IPS-20b (cell line): Measurements from ENCODE around the gene ZNF300.
"Not testable (repeated sequence)": the region's sequence is repeated elsewhere in the genome, so short reads cannot be mapped to it uniquely, and the experiment has no call there.

ENCODE experiments used
- H3K27ac ChIP-seq: one replicate; pipeline ENCODE4 v1.5.1; 2013; ENCODE audit warnings: low read length
- H3K27me3 ChIP-seq: 2 replicates; pipeline ENCODE4 v1.6.1; 2013; ENCODE audit warnings: mild to moderate bottlenecking, low read length, inconsistent platforms; ENCODE audit not compliant: insufficient read depth
- H3K36me3 ChIP-seq: 2 replicates; pipeline ENCODE4 v1.6.1; 2013; ENCODE audit warnings: low read depth, mild to moderate bottlenecking, inconsistent platforms, low read length, moderate library complexity; ENCODE audit not compliant: insufficient read depth
- H3K4me1 ChIP-seq: 2 replicates; pipeline ENCODE4 v1.6.1; 2013; ENCODE audit warnings: mild to moderate bottlenecking, control low read depth, inconsistent platforms, low read length, moderate library complexity; ENCODE audit not compliant: insufficient read depth
- H3K4me3 ChIP-seq: 2 replicates; pipeline ENCODE4 v1.5.1; 2013; ENCODE audit warnings: mild to moderate bottlenecking, low read length, inconsistent platforms
- H3K9ac ChIP-seq: 2 replicates; pipeline ENCODE4 v1.6.1; 2013; ENCODE audit warnings: low read depth, mild to moderate bottlenecking, inconsistent platforms, low read length, moderate library complexity
- H3K9me3 ChIP-seq: 2 replicates; pipeline ENCODE4 v1.6.1; 2013; ENCODE audit warnings: mild to moderate bottlenecking, low read depth, low read length, inconsistent platforms; ENCODE audit not compliant: insufficient read depth

The ZNF300 gene

GRCh38 chr5:150879358-150879757 lies 25.4 kb downstream of the ZNF300 start:
- H3K36me3 ChIP-seq = no peaks in the 10 kb centered on the region
- no peaks in the 10 kb centered on the region for H3K4me1 ChIP-seq
- no peak overlapping the region for H3K27ac ChIP-seq
- H3K27me3 ChIP-seq = no peaks in the 10 kb centered on the region
- no peak overlapping the region for H3K9ac ChIP-seq
- H3K9me3 ChIP-seq = peaks cover 66% of the 10 kb centered on the region
- no peak overlapping the region for H3K4me3 ChIP-seq

DNA sequence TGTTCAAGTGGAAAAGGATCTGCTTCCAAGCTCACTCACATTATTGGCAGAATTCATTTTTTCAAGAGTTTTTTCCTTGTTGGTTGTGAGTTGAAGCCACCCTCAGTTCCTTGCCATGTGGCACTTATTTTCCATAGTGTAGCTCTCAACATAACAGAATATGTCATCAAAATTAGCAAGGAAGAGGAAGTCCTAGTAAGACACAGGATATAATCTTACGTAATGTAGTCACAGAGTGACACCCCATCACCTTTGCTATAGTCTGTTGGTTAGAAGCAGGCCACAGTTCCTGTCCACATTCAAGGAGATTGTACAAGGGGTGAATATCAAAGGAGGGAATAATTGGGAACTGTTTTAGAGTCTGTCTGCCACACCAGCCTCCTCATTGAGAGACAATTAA lies 42.7 kb downstream of the ZNF300 start:
- no peak overlapping the region for H3K4me3 ChIP-seq
- H3K36me3 ChIP-seq = no peaks in the 10 kb centered on the region
- no peak overlapping the region for H3K9ac ChIP-seq
- no peaks in the 10 kb centered on the region for H3K27me3 ChIP-seq
- H3K9me3 ChIP-seq = peaks cover 57% of the 10 kb centered on the region
- no peaks in the 10 kb centered on the region for H3K4me1 ChIP-seq
- H3K27ac ChIP-seq = no peak overlapping the region

GRCh38 chr5:150860246-150860821 lies 44.4 kb downstream of the ZNF300 start:
- H3K4me3 ChIP-seq = no peak overlapping the region
- H3K9ac ChIP-seq = no peak overlapping the region
- H3K9me3 ChIP-seq = peaks cover 45% of the 10 kb centered on the region
- no peaks in the 10 kb centered on the region for H3K36me3 ChIP-seq
- no peaks in the 10 kb centered on the region for H3K4me1 ChIP-seq
- H3K27me3 ChIP-seq = no peaks in the 10 kb centered on the region
- no peak overlapping the region for H3K27ac ChIP-seq

DNA sequence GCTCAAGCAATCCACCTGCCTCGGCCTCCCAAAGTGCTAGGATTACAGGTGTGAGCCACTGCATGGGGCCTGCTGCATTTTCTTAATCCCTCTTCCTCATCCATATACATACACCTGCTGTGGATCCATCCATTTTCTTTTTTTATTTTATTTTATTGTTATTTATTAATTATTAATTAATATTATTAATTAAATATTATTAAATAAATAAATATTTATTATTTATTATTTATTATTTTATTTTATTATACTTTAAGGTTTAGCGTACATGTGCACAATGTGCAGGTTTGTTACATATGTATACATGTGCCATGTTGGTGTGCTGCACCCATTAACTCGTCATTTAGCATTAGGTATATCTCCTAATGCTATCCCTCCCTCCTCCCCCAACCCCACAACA lies 48.1 kb downstream of the ZNF300 start:
- H3K9ac ChIP-seq, H3K4me3 ChIP-seq, H3K27me3 ChIP-seq, H3K27ac ChIP-seq, H3K4me1 ChIP-seq, H3K36me3 ChIP-seq: not testable (repeated sequence)
- H3K9me3 ChIP-seq = peaks cover 17% of the 10 kb centered on the region

DNA sequence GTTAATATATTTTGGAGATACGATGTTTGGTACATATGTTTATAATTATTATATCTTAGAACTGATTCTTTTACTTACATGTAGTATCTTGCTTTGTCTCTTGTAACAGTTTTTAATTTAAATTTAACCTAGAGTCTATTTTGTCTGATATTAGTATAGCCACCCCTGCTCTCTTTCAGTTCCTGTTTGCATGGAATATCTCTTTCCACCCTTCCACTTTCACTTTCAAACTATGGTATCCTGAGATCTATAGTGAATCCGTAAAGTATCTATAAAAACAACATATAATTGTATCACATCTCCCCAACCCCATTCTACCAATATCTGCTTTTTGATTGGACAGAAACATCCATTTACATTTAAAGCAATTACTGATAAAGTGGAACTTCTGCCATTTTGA lies 51.2 kb downstream of the ZNF300 start:
- Histone ChIP-seq H3K9me3 (no peaks in the 10 kb centered on the region), H3K4me3 (no peak overlapping the region), H3K27ac (no peak overlapping the region), H3K27me3 (no peaks in the 10 kb centered on the region; the same call in 1 of the 2 replicates), H3K4me1 (no peaks in the 10 kb centered on the region), H3K36me3 (no peaks in the 10 kb centered on the region), H3K9ac (no peak overlapping the region)

DNA sequence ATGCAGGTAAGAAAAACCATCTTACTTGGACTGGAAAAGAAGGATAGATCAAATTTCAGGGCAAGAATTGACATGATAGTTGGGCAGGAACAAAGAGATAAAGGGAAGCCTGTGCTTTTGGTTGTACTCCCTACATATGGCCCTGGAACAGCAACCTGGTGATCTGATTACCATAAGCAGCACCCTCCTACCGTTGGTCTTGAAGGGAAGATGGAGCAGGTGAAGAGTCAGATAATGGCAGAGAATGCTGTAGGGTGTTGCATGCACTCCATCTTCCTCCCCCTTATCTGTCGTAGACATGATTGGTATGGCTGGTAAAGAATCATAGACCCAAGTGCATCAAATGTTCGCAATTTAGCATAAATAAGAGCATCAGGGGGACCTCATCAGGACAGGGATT lies 53.7 kb downstream of the ZNF300 start:
- H3K27ac ChIP-seq = no peak overlapping the region
- no peak overlapping the region for H3K9ac ChIP-seq
- peaks cover 7% of the 10 kb centered on the region for H3K27me3 ChIP-seq
- no peak overlapping the region for H3K4me3 ChIP-seq
- no peaks in the 10 kb centered on the region for H3K36me3 ChIP-seq
- H3K4me1 ChIP-seq = peaks cover 2% of the 10 kb centered on the region; the same call in 1 of the 2 replicates
- no peaks in the 10 kb centered on the region for H3K9me3 ChIP-seq

- Histone ChIP-seq H3K9ac (no peak overlapping the region), H3K4me3 (no peak overlapping the region), H3K4me1 (peaks cover 2% of the 10 kb centered on the region; the same call in 1 of the 2 replicates), H3K9me3 (no peaks in the 10 kb centered on the region), H3K27ac (no peak overlapping the region), H3K27me3 (peaks cover 7% of the 10 kb centered on the region), H3K36me3 (no peaks in the 10 kb centered on the region)
Measured at GRCh38 chr5:150848271-150848670, 56.5 kb downstream of the ZNF300 start.

GRCh38 chr5:150847334-150847695 lies 57.5 kb downstream of the ZNF300 start:
- no peaks in the 10 kb centered on the region for H3K9me3 ChIP-seq
- peaks cover 2% of the 10 kb centered on the region; the same call in 1 of the 2 replicates for H3K4me1 ChIP-seq
- H3K27ac ChIP-seq = no peak overlapping the region
- H3K9ac ChIP-seq = no peak overlapping the region
- H3K27me3 ChIP-seq = peaks cover 7% of the 10 kb centered on the region
- H3K4me3 ChIP-seq = no peak overlapping the region
- H3K36me3 ChIP-seq = no peaks in the 10 kb centered on the region

DNA sequence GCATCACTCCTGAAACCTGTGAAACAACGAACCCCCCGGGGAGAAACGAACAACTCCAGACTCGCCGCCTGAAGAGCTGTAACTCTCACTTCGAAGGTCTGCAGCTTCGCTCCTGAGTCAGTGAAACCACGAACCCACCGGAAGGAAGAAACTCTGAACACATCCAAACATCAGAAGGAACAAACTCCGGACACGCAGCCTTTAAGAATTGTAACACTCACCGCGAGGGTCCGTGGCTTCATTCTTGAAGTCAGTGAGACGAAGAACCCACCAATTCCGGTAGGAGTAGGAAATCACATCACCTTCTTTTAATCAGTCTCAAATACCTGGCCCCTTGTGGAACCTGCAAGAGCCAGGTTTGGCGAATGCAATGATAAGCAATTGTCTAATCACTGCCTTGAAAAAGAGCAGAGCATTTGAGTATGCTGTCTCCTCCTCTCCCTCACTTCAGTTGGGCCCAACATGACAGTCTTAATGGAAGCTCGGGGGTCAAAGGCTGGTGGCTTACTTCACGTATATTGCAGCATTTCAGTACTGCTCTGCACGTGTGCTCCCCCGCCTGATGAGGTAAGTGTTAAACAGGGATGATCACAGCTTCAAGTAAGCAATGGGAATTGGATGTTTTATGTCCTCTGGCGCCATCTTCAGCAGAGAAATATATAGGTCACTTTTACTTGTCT lies 58.0 kb downstream of the ZNF300 start:
- Histone ChIP-seq H3K9me3 (no peaks in the 10 kb centered on the region), H3K36me3 (no peaks in the 10 kb centered on the region), H3K27ac (no peak overlapping the region), H3K27me3 (peaks cover 7% of the 10 kb centered on the region), H3K4me1 (peaks cover 2% of the 10 kb centered on the region; the same call in 1 of the 2 replicates), H3K4me3 (no peak overlapping the region), H3K9ac (no peak overlapping the region)

- H3K27ac ChIP-seq, H3K4me1 ChIP-seq, H3K36me3 ChIP-seq, H3K4me3 ChIP-seq, H3K27me3 ChIP-seq, H3K9ac ChIP-seq, H3K9me3 ChIP-seq: not testable (repeated sequence)
Measured at GRCh38 chr5:150846308-150846653, 58.5 kb downstream of the ZNF300 start, which contains the start of gene IRGM. IRGM (plus strand) TSS chr5:150846521; CDS start chr5:150848124, 1,603 bp downstream.

DNA sequence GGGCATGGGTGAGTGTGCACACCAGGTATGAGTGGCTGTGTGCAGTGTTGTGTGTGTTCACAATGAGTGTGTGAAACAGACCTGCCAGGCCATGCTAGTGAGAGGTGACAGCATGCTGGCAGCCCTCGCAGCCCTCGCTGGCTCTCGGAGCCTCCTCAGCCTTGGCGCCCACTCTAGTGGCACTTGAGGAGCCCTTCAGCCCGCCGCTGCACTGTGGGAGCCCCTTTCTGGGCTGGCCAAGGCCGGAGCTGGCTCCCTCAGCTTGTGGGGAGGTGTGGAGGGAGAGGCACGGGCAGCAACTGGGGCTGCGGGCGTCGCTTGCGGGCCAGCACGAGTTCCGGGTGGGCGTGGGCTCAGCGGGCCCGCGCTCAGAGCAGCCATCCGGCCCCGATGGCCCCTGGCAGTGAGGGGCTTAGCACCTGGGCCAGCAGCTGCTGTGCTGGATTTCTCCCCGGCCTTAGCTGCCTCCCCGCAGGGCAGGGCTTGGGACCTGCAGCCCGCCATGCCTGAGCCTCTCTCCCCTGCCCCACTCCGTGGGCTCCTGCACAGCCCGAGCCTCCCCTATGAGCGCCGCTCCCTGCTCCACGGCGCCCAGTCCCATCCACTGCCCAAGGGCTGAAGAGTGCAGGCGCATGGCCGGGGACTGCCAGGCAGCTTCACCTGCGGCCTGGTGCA lies 59.5 kb downstream of the ZNF300 start:
- H3K36me3 ChIP-seq, H3K9ac ChIP-seq, H3K9me3 ChIP-seq, H3K4me3 ChIP-seq, H3K4me1 ChIP-seq, H3K27ac ChIP-seq: not testable (repeated sequence)
- H3K27me3 ChIP-seq = peaks cover 13% of the 10 kb centered on the region
